GM18868 (cell line): ENCODE results near the gene CLCF1.

Source experiments
- ATAC-seq: cut with Tn5 transposase; IDR thresholded peaks from one replicate; pipeline ENCODE4 v1.9.1; 2021; ENCODE audit warnings: mild to moderate bottlenecking, moderate library complexity; ENCODE audit not compliant: unreplicated experiment

CLCF1 gene

DNA sequence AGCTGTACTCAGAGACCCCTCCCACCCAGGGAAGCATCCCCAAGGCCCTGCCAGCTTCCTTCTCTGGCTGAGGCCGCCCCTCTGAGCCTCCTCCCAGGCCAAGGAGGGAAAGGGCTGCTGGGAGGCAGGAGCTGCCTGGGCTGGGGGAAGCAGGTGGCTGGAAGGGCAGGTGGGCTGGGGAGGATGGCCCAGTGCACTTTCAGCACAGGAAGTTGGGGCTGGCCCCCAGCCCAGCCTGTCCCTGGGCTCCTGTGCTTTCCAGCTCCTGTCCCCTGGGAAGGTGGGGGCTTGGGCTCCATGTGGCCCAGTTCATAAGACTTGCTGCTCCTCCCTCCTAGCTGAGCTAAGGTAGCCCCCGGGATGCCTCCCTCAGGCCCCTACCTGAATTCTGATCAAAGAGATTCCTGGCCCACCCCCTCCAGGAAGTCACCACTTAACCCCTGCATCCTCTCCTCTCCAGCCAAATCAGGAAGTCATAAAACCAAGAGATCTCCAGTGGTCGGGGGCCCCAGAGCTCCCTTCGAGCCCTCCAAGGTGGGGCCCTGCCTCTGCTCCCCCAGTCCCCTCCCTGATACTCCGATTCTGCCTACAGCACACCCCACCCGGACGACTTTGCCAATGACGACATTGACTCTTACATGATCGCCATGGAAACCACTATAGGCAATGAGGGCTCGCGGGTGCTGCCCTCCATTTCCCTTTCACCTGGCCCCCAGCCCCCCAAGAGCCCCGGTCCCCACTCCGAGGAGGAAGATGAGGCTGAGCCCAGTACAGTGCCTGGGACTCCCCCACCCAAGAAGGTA, 23.4 kb upstream of the CLCF1 start:
- no peak for ATAC-seq

DNA sequence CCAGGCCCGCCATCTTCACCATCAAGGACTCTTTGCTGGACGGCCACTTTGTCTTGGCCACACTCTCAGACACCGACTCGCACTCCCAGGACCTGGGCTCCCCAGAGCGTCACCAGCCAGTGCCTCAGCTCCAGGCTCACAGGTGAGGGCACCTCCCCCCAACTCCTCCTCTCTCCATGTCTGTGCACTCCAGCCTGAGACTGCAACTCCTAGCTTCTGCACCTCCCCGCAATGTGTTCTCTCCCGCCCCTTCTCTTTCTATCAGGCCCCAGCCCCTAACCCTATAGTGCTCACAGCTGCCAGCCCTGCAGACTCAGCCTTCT, 22.8 kb upstream of the CLCF1 start:
- ATAC-seq: no peak

DNA sequence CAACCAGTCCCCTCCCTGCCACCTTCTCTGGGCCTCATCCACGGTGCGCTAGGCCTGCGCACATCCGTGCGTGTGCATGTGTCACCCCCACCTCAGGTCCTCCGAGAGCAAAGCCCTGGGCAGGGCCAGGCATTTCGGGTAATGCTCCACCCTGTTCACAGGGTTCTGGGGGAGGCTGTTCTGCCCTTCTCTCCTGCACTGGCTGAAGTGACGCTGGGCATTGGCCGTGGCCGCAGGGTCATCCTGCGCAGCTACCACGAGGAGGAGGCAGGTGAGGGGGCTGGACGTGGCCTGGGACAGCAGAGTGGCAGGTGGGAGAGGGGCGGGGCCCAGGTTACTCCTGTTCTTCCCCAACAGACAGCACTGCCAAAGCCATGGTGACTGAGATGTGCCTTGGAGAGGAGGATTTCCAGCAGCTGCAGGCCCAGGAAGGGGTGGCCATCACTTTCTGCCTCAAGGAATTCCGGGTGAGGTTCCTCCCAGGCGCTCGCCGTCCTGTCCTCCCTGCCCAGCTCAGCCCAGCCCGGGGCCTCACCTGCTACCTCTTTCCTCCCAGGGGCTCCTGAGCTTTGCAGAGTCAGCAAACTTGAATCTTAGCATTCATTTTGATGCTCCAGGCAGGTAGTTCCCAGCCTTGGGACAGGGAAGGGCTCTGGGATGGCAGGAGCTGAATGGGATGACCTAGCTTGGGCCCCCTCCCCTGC, 22.3 kb upstream of the CLCF1 start:
- no peak for ATAC-seq

DNA sequence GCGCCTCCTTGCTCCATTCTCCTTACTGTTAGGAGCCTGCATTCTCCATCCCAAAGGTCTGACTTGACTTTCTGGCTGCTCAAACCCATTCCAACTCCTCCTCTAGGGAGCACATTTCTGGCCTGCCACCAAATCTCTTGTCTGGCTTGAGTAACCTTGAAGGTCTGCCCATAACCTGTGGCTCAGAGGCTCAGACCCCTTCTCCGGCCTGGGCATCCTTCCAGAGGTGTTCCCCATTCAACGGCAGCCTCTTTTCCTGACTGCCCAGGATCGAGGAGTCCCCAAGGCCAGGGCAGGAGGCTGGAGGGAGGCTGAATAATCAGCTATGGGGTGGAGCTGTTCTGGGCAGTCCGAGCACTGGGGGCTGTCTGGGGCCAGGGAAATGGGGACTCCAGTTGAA, 20.6 kb upstream of the CLCF1 start:
- ATAC-seq: no peak

DNA sequence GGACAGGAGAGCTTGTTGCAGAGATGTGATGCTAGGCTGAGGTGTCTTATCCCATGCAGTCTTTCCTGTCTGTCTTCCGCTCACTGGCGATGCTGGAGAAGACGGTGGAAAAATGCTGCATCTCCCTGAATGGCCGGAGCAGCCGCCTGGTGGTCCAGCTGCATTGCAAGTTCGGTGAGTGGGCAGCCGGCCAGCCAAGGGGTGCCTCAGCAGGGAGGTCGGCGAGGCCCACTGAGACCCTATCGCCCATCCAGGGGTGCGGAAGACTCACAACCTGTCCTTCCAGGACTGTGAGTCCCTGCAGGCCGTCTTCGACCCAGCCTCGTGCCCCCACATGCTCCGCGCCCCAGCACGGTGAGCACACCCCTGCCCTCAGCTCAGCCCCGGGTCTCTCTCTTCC, 20.0 kb upstream of the CLCF1 start:
- ATAC-seq: no peak

DNA sequence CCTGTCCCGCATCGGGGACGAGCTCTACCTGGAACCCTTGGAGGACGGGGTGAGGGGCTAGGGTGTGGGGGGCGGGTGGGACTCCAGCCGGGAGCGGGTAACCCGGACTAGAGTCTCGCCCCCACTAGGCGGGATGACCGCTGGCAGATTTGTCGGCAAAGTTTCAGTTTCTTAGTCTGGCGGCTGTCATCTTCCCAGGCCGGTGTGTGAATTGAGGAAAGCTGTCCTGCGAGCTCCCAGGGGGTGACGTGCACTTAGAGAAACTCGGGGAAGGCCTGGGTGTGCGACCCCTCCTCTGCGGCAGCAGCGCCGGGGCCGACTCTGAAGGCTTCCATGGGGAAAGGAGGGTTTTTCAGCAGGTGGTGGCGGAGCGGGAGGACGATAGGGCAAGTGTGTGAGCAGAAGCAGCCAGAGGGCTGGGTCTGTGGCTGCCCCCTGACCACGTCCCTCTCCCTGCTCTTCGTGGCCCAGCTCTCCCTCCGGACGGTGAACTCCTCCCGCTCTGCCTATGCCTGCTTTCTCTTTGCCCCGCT, 18.9 kb upstream of the CLCF1 start:
- ATAC-seq: peak; percentile 17

DNA sequence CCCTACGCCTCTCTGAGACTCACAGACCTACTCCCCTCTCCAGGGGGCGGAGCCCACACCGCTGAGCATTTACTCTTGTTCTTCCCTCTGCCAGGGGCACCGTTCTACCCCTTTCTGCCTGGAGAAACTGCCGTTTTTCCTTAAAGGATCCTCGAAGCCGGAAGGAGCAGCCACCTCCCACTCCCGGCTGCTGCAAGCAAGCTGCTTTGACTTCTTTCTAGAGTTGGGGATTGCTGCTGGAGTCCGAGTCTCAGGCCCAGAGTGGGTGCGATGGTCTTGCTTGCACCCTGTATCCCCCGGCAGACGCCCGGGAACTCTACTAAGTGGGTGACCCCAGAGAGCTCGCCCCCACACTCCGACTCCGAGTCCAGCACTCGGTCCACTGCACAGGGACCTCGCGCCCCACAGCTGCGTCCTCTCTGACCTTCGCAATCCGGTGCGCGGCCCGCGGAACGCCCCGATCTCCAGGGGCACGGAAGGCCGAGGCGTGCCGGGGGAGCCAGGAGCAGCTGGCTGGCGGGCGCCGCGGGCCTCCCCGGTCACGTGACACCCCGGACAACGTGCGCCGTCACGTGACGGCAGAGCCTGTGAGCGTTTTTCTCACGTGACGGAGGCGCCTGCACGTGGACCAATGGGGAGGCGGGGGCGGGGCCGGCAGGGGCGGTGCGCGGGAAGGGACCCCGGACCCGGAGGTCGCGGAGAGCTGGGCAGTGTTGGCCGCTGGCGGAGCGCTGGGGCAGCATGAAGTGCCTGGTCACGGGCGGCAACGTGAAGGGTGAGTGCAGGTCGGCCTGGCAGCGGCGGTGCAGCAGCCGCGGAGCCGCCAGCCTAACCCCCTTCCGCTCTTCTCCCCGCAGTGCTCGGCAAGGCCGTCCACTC, 18.1 kb upstream of the CLCF1 start, which contains the start of gene RAD9A:
RAD9A (plus strand) TSS at position 683 of the 879 bp plus-strand sequence; CDS start at position 742, 59 bp downstream.
- peak; percentile 62 for ATAC-seq

DNA sequence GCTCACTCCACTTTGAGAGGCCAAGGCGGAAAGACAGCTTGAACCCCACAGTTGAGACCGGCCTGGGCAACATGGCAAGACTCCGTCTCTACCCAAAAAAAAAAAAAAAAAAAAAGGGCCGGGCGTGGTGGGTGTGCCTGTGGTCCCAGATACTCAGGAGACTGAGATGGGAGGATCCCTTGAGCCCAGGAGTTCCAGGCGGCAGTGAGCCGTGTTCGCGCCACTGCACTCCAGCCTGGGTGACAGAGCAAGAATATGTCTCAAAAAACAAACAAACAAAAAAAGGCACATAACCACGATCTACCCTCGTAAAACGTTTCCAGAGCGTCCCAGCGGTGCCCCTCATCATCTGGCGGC, 17.5 kb upstream of the CLCF1 start:
- ATAC-seq: no peak

DNA sequence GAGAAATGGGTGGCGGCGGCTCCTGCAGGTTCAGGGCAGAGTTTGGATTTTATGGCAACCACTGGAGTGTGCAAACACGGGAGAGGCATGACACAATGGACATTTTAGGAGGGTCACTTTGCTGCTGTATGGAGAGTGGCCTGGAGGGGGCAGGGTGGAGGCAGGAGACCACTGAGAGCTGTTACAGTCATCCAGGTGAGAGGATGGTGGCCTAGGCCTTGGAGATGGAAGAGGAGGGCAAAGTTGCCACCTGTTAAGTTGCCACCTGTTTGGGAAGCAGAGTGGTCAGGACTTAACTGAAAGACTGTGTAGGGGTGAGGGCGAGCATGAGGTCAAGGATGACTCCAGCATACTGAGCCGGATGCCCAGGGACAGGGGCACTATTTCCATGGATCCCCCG, 16.1 kb upstream of the CLCF1 start:
- no peak for ATAC-seq

DNA sequence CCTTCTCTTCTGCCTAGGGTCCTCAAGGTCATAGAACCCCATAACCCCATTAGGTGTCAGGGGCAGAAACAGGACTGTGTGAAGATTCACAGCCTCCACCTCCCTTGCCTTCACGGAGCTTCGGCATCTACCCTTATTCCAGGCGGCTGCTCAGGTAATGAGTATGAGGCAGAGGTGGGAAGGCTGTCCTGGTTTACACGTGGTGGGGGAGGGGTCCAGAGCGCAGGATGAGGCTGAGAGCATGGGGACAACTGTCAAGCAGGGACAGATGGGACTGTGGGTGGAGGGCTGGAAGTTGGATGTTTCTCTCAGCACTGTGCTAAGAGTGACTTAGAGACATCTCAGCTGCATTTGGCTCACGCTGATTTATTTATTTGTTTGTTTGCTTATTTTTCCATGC, 14.1 kb upstream of the CLCF1 start:
- no peak for ATAC-seq

DNA sequence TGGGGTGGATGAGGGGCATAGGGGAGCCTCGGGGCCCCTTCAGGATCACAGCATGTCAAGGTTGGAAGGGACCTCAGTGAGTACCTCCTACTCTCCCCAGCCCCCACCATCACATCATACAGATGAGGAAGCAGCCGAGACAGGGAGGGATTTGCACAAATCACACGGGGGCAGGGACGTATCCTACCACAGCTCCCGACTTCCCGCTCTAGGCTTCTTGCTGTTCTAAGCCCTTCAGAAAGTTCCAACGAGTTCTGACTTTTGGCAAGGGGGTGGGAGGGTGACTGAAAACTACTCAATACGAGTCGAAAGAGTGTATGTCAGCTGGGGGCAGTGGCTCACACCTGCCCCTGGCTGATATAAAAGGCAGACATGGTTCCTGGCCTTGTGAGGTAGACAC, 13.7 kb upstream of the CLCF1 start:
- no peak for ATAC-seq

DNA sequence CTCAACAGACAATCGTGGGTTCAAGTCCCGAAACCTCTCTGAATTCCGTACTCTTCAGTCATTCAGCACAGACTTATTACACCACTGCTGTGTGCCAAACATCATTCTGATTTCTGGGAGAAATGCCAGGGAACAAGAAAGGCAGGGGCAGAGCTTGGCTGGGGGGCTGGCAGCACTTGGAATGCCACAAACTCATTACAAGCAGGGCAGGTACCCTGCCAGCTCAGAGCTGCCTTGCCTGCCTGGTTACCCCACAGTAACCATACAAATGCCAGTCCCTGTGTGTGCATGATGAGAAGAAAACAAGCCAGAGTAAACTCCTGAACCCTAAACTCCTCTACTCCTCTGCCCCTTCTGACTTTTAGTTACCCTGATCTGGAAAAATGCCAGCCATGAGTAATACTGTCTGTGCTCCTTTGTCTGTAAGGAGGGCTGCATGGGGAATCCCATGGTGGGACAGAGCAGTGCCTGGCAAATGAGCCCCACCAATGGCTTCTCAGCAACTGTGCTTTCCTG, 11.5 kb upstream of the CLCF1 start:
- no peak for ATAC-seq

DNA sequence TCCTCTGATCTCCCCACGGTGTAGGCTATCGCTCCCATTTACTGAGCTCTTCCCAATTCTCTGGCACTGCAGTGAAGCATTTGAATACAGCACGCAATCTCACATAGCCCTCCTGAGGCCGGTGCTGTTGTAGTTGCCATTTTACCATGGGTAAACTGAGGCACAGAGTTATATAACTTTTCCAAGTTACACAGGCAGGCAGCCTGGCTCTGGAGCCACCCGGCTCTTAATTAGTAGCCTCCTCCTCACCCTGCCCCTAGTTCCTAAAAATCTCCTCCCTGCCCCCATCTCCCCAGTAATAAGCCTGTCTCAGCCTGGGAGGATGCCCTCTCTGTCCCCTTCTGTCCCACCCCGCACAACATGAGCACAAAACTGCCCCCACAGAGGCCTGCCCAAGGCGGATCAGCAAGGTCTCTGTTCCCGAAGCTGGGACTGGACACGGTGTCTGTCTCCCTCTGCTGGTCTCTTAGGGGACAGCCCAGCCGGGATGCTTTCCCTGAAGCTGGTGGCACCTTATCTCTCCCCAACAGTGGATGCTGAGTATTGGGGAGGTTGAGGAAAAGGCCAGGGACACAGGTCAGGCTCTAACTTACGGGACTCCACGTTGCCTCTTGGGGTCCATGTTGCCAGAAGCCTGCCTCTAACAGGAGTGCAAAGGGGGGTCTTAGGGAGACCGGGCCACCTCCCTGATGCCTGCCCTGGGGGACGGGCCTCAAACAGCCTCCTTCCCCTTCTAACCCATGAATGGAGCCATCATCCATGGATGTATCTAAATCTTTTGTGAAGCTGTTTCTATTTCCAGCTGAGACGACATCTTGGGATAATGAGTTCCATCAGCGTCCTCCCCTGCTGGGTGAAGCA, 9.1 kb upstream of the CLCF1 start:
- ATAC-seq: peak; percentile 46

DNA sequence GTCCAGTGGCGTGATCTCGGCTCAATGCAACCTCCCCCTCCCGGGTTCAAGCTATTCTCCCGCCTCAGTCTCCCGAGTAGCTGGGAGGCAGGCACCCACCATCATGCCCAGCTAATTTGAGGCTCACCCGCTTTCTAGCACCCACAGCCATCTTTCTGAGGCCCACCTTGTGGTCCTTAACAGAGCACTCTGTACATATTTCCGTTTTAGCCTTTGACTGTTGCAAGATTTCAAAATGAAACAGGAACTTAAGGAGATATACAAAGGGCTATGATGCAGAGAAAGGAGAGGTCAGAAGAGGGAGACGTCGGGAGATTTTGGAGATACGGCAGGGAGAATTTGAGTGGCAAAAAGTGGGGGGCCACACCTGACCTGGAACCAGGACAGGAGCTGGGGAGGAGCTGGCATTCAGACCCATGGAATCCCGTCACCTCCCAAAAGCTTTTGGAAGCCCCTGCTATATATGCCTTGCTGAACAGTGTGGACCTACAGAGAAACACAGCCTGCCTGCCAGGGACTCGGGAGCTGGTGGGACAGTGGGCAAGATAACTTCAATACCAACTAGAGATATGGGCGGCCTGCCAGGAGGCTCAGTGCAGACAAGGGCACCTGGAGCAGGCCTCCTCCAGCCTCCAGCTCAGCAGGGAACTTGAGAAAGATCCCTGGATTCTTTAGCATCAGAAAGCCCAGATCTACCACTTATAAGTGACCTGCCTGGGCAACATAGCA, 8.0 kb upstream of the CLCF1 start:
- no peak for ATAC-seq

DNA sequence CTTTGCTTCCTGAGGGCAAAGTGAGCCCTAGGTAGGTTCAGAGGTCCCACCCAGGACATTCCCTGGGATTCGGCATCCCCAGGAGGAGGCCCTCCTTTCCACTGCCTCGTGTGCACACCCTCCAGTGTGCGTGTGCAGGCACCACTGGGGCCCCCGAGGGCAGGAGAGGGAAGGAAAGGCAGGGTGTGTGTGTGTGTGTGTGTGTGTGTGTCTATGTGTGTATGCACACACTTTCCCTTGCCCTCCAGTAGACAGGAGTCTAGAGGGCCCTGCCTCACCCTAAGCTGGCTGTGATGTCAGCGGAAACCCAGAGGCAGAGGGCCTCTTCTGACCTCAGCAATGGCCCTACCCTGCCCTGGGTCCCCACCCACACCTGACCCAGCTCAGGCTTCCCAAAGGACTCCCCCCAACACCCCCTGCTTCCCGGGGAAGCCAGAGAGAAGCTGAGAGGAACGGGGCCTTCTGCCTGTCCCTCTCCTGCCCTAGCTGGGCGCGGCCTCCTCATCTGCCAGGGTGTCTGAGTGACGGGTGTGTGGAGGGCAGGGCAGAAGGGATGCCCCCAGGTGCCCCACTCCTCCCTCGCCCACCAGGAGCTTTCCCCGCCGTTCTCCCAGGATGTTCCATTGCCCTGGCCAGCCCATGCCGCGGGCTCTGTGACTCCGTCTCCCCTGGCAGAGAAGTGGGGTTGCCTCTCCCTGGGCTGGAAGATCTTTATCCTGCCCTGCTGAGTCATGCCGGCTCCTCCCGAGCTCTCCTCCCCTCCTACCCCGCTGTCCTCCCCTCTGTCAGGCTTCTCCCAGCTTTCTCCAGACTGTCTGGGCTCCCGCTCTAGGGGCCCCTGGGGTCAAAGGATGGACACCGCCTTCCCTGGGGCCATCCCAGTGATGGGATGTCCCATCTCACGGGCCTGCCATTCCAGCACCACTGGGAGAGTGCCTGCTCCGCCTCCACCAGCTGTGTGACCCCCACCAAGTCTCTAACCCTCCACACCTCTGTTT, 6.0 kb upstream of the CLCF1 start:
- ATAC-seq: no peak

DNA sequence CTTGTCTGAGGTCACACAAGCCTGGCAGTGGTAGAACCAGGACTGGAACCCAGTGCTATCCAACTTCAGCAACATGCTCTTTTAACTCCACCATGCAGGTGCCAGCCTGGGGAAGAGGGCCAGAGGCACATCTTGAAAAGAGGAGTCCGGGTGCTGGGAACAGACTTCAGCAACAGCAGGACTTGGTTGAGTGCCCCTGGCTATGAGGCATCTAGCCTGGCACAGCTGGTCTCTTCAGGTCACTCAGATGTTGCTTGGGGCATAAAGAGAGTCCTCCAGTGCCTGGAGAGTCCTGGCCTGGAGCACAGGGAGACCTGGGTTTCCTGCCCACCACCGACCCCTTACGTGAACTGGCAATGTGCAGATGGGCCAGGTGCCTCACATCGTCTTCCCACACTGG, 5.1 kb upstream of the CLCF1 start:
- ATAC-seq: no peak

DNA sequence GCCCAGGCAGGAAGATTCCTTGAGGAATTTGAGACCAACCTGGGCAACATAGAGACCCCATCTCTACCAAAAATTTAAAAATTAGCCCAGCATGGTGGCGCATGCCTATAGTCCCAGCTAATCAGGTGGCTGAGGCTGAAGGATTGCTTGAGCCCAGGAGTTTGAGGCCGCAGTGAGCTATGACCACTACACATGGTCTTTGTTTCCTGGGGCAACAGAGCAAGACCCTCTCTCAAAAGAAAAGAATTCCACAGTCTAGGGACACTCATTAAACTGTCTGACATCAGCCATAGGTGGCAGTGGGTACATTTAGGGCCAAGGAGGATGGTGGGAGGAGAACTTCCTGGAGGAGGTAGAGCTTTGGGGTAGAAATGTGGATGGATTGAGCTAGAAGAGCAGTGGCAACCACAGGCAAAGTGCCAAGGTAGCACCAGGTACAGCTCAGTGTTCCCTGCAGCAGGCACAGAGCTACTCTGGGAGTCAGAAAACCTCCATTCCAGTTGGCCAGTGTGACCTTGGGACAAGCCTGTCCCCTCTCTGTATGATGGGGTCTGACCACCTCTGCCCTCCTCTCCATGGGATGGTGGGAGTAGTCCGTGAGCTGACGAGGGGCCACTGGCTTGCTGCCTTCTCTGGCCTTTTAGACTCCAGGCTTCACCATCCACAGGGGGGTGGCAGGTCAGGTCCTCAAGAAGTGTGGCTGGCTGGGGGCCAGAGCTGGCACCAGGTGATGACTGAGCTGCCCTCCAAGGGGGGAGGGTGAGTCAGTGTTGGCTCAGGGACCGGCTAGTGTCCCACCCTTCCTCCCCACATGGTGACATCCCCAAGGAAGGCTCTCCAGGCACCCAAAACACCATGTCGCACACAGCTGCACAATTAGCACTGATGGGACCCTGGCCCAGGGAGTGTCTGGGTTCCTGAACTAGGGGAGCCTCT, 3.7 kb upstream of the CLCF1 start:
- no peak for ATAC-seq
